HG03442 (cell line): Measurements from ENCODE around the gene TPST2.

Experiments used
- ATAC-seq: cut with Tn5 transposase; IDR thresholded peaks from one replicate; pipeline ENCODE4 v1.9.1; 2021; ENCODE audit warnings: mild to moderate bottlenecking, moderate library complexity; ENCODE audit not compliant: unreplicated experiment

TPST2 gene

DNA sequence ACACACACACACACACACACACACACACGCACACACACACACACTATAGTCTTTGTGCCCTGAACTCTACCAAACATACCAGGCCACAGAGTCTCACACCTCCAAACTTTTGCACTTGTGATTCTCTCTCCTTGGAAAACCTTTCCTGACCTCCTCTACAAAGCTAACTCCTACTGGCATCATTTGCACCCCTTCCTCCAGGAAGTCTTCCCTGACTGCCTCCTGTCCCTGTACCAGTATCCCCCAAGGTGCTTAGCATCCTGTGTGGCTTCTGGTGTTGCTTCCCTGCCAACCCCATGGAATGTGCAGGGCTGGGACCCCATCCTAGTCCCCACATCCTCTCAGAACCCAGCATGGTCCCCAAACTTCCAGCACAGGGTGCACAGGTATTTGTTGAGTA is 8.9 kb downstream of the TPST2 start:
- ATAC-seq: no peak

DNA sequence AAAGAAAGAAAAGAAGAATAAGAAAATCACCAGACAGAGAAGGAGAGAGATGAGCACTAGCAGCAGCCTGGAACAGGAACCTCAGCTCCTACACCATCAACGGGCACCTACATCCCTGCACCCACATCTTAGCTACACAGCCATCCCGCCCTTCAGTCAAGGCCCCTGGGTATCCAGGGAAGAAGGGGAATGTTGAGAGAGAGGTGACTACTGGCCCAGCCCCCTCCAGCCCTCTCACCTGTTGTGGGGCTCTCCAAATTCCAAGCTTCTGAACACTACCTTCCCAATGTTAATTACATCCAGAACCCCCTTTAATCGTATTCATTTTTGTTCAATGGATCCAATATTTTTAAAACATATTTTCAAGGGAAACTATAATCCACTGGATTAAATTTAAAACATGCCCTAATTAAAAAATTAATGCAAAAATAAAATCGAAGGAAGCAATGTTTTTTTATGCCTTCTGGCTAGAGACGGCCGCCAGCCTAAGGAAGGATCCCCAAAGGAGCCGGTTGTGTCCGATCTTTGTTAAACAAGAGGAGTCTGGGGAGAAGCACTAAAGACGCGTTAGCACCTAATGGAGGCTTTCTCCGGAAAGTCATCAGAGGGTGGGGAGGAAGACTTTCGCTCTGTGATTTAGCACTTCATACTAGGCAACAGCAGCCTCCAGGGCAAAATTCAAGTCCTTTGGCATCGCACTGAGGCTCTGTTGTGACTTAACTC is 9.5 kb downstream of the TPST2 start:
- ATAC-seq: no peak

DNA sequence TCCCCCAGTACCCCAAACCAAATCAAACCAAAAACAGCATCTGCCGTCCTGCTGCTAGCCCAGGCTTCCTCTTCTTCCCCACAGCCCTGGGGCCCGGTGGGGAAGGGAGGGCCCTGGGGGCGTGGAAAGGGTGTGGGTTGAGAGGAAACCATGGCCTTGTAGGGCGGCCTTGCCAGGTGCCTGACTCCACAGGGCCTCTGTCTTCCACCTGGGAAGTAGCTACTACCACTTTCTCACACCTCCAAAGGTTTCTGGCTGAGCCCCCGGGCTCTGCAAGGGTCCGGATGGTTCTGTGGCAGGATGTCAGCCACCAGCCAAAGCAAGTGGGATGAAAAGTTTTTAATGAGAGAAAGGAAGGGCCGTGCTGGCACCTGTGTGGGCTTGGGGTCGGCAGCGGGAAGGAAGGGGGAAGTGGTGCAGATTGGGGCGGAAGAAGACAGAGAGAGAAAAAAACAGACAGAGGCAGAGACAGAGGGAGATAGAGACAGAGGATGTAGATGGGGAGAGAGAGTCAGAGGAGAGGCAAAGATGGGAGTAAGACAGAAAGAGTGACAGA is 10.5 kb downstream of the TPST2 start:
- no peak for ATAC-seq

DNA sequence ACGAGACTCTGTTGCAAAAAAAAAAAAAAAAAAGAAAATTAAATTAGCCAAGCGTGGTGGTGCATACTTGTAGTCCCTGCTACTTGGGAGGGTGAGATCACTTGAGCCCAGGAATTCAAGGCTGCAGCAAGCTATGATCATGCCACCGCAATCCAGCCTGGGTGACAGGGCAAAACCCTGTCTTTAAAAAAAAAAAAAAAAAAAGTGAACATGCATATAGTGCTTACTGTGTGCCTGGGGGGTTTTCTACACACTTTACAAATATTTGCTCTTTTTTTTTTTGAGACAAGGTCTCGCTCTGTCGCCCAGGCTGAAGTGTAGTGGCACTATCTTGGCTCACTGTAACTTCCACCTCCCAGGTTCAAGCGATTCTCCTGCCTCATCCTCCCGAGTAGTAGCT is 12.9 kb downstream of the TPST2 start:
- no peak for ATAC-seq

DNA sequence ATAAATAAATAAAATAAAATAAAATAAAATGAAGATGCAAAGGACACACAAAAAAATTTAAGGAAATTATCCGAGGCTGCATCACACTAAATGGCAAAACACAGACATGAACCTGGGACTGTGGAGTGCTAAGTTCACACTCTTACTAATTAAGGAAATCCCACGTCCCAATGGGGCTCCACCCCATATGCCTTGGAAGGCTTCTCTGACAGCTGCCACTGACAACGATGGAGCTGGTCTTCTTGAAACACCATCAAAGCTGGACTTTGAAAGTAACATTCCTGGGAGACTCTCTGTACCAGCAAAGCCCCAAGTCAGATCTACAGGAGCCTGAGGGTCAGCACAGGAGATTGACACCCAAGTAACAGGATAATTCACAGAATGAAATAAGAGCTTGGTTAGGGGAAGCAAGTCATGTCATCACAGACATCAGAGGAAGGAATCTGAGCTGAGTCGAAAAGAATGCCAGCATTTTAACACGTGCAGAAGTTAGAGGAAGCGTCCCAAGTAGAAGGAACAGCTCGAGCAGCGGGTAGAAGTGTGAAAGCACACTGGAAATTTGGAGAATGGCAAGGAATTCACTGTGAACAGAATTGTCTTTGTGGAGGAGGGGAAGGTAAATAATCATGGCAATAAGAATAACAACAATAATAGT is 13.8 kb downstream of the TPST2 start:
- ATAC-seq: no peak

DNA sequence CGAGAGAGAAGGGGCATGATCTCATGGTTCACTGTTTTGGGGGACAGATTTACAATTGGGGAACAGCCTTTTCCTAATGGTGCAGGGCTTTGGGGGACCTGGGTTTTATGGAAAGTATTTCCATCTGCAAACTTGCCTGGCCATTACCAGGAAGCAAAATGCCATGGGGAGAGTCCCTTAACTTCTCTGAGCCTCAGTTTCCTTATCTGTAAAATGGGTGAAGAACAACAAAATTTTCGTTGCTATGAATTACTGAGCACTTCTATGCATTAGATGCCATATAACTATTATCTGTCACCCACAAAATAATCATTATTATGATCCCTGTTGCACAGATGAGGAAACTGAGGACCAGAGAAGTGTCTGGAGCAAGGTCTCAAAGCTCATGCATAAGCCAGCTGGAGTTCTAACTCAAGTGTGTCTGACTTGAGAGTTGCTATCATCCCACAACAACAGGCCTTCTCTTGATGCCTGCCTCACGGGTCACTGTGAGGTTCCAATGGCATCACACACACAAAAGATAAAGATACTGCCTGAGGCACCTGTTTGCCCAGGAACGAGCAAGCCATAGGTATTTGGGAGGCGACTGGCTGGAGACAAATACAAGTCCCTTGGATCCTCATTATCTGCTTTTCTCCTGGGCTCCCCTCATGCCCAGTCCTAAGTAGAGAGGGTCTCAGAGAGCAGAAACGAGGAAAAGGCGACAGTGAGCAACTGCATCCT is 15.8 kb downstream of the TPST2 start:
- no peak for ATAC-seq

DNA sequence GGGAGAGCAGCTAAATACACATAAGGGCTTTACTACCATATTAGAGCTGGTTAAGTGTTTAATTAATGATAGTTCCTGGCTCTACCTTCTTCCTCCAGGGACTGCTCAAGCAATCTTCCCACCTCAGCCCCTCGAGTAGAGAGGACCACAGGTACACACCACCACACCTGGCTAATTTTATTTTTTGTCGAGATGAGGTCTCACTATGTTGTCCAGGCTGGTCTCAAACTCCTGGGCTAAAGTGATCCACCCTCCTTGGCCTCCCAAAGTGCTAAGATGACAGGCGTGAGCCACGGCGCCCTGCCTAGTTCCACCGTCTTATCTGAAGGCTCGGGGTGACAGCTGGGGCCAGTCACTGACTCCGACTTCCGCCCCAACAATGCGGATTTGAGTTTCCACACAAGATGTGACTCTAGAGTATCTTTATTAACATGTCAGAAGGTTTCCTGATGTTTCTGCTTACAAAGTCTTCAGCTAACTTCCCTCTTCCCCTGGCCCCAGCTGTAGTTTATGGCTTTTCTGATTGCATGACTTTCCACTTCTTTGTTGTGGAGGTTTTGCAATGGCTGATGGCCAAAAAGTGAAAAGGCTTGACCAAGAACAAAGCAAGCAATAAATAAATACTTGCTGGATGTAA is 16.8 kb downstream of the TPST2 start:
- ATAC-seq: no peak

DNA sequence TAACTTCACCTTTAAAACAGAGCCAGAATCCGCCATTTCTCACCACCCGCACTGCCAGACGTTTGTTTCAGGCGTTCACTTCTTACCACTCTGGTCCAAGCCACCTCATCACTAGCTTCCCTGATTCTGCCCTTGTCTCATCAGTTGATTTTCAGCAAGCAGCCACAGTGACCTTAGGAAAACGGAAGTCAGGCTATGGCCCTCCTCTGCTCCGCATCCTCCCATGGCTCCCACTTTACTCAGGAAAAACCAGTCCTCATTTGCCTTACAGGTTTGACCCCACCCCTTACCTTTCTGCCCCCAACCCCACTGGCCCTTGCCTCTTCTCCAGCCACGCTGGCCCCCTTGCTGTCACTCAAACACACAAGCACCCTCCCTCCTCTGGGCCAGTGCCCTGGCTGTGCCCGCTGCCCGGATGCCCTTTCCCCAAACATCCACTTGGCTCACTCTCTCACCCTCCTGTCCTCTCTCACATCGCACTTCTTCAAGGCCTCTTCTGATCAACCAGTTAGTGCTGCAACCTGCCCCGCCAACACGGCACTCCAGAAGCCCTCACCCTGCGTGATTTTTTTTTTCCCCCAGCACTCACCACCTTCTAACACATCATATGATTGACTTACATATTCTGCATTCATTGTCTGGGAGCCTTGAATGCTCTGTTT is 18.9 kb downstream of the TPST2 start:
- ATAC-seq: no peak

DNA sequence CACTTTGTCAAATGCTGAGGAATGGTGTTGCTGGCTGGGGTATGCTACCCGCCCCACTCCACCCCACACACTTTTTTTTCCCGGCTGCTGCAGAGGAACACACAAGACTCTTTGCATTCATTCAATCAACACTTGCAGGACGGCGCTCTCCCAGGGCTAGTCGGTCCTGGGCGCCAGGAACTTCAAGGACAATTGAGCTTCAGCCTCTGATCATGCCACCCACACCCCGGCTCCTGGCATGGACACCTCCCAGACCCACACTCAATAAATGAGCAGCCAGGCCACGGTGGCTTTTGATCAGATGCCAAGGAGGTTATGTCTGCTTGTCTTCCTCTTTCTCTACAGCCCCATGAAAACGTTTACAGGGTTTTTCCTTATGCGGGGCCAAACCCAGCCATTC is 19.8 kb downstream of the TPST2 start:
- no peak for ATAC-seq

DNA sequence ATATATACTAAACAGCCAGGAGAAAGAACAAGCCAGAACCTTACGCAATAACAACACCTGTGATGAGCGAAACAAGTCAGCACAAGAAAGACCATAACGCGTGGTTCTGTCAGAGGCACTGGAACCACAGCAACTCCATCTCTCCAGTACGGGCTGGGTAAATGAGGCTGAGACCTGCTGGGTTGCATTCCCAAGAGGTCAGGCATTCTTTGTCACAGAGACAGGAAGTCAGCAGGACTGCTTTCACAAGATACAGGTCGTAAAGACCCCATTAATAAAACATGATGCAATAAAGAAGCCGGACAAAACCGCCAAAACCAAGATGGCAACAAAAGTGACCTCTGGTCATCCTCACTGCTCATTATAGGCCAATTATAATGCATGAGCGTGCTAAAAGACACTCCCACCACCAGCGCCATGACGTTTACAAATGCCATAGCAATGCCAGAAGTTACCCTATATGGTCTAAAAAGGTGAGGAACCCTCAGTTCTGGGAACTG is 21.7 kb downstream of the TPST2 start:
- ATAC-seq: no peak

DNA sequence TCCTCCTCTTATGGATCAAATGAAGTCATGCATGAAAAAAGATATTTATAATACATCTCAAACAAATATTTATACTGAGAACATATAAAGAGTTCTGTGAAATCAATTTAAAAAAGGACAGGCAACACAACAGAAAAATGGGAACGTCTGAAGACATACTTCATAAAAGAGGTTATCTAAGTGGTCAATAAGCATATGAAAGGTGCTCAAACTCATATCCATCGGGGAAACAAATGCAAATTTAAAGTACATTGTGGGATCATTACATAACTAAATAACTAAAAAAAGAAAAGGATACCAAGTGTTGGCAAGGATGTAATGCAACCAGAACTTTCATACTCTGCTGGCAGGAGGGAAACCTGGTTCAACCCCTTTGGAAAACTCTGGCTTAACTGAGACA is 22.3 kb downstream of the TPST2 start:
- no peak for ATAC-seq

DNA sequence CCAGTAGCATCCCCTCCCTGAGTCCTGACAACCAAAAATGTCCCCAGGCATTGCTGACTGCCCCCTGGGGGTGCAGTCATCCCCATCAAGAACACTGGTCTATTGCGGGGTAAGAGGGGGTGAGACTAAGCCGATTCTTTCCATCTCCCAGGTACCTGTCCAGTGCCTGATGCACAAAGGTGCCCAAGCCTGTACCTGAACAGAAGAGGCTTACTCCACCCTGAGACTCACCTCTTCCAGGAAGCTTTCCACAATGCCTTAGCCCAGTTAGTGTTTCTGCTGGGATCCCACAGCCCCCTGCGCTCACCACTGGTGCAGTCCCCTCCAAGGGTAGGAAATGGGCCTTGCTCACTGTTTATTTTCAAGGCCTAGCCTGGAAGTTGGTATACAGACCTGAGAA is 22.9 kb downstream of the TPST2 start:
- no peak for ATAC-seq

DNA sequence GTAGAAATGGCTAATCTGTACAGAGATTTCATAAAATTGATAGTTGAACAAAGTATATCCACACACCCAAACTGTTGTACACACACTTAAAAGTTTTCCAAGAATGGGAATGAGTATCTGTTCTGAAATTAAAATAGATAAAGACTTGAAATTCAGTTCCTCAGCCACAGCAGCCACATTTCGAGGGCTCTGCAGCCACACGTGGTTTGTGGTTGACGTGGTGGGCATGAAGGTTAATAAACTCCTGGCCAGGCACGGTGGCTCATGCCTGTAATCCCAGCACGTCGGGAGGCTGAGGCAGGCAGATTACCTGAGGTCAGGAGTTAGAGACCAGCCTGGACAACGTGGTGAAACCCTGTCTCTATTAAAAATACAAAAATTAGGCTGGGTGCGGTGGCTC is 24.0 kb downstream of the TPST2 start:
- ATAC-seq: no peak

DNA sequence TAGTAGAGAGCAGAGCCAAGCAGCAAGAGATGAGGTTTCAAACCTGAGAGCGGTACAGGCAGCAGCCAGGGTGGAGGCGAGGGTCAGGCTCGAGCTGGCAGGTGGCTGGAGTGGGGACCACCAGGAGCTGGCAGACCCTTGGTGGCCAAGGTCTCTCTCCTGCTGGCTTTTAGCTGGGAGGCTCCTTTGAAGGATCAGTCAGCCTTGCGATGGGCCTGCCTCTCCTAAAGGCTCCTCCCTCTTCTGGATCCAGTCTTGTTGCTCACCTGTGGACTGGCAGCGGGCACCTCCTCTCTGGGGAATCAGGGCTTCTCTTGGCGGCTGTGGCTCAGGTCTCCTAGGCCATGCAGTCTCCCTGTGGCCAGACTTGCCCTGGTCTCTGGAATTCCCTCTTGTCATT is 24.8 kb downstream of the TPST2 start:
- ATAC-seq: no peak

DNA sequence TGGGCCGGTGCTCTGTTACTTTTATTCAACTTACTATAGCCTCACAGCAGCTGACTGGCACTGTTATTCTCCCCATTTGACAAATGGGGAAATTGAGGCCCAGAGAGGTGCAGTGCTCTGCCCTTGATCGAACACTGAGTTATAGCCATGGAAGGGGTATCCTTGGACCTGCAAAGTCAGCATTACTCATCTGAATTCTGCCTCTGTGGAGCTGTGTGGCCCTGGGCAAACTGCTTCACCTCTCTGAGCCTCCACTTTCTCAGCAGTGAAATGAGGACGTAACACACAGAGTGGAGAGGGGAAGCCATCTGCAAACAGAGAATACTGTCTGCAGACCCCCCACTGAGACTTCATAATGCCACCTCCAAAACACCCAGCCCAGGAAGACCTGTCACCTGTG is 25.3 kb downstream of the TPST2 start:
- no peak for ATAC-seq

DNA sequence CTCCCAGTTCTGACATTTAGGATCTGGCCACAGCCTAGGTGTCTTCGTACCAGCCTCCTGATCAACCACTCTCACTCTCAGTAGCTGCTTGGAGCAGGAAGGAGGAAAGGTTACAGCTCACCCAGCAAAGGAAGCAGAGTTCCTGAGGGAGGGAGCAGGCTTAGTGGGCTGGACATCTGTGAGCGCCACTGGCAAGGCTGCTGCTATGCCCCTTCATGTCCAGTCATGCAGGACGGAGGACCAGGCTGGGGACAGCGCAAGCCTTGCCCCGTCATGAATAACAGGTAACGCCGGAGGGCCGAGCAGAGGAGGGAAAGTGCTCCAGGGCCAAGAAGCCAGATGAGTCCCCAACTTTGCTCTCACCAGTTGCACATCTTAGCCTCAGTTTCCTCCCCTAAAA is 25.8 kb downstream of the TPST2 start:
- no peak for ATAC-seq

DNA sequence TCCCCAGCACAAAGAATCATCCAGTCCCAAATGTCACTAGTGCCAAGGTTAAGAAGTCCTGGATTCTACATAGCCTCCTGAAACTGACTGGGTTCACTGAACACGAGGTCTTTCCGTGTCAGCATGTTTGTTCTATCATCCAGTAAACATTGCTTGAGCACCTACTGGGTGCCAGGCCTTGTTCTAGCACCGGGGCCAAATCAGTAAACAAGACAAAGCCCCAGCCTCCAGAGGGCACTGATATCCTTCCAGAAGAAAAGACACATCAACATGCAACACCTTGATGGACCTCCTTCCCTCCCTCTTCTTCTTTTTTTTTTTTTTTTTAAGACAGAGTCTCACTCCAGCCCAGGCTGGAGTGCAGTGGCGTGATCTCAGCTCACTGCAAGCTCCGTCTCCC is 26.9 kb downstream of the TPST2 start:
- no peak for ATAC-seq

DNA sequence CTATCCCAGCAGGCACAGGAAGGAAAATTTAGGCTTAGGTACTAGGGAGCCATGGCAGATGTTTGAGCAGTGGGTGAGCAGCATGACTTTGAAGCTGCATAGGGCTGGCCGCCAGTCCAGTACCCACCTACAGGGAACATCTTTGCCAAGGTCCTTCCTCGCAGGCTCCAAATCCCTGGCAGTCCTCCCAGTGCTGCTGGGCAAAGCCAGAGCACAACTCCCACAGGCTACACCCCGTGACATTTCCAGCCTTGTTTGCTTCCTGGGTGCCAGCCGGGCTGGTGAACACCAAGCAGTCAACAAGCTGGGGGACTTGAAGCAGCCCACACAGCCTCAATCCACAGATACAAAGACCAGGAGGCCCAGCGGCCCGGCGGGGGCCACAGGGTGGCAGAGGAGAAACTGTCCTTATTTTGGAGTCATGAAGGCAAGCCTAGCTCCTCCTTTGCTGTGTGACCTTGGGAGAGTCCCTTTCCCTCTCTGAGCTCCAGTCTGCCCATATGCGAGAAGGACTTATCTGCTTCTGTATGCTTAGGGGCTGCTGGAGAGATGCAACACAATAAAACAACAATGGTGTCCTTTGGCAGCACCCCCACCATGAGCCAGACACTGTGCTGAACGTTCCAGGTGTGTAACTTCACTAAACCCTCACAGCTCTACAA is 28.0 kb downstream of the TPST2 start:
- ATAC-seq: no peak

DNA sequence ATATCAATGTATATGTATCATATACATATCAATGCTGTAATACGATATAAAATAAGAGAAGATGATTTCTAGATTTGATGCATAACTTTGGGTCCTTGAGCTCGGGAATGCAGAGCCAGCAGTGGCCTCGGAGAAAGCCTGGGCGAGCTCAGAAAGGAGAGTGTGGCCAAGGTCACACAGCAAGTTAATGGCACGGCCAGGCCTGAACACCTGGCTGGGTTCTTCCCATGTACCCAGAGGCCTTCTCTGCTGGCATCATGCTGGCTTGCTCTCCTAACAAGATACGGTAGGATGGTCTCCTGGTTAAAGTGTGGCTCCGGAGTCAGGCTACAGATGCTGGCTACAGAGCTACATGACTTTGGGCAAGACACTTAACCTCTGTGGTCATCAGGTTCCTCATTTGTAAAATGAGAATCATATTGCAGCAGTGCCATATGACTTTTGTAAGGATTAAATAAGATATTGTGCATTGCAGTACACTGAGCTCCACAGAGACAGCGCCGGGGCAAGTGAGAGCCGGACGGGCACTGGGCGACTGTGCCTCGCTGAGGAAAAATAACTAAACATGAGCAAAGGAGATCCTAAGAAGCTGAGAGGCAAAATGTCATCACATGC is 29.9 kb downstream of the TPST2 start:
- ATAC-seq: no peak
